Progenitor cell of endocrine pancreas (in vitro differentiated cells): ENCODE results near the gene SAE1. TPM values are rescaled to one million over a fixed set of nuclear protein-coding genes. Genes with fewer than 3 reads are reported as not detected.

Experiments used
- DNase-seq: peaks from one replicate; pipeline ENCODE4 v3.0.0; 2021; ENCODE audit warnings: low spot score; ENCODE audit not compliant: unreplicated experiment
- H3K27ac Mint-ChIP-seq: 2 replicates; pipeline ENCODE4 v1.8.0; 2021; ENCODE audit warnings: mild to moderate bottlenecking, moderate library complexity, mixed read lengths
- H3K27me3 Mint-ChIP-seq: 2 replicates; pipeline ENCODE4 v1.8.0; 2021; ENCODE audit warnings: mixed read lengths
- H3K36me3 Mint-ChIP-seq: 2 replicates; pipeline ENCODE4 v1.8.0; 2022; ENCODE audit warnings: mixed read lengths; ENCODE audit not compliant: insufficient read depth
- H3K4me1 Mint-ChIP-seq: 2 replicates; pipeline ENCODE4 v1.8.0; 2021; ENCODE audit warnings: low read depth, mixed read lengths
- H3K4me3 Mint-ChIP-seq: 2 replicates; pipeline ENCODE4 v1.8.0; 2021; ENCODE audit warnings: low read depth, mild to moderate bottlenecking, moderate library complexity, mixed read lengths
- H3K9me3 Mint-ChIP-seq: 2 replicates; pipeline ENCODE4 v1.8.0; 2021; ENCODE audit warnings: low read depth, mixed read lengths
- CTCF ChIP-seq: fragments of 200-600 bp; sonication (generic); IDR thresholded peaks from one replicate; pipeline ENCODE4 v1.5.0; 2021; ENCODE audit warnings: antibody characterized with exemption, mild to moderate bottlenecking; ENCODE audit not compliant: unreplicated experiment
- total RNA-seq: library from RNA; stranded (reverse); gene quantifications from 2 replicates; pipeline ENCODE4 v1.2.1, GENCODE V29; 2021

SAE1 gene
- total RNA-seq, 1 donor from 2014 or later = 173 TPM

DNA sequence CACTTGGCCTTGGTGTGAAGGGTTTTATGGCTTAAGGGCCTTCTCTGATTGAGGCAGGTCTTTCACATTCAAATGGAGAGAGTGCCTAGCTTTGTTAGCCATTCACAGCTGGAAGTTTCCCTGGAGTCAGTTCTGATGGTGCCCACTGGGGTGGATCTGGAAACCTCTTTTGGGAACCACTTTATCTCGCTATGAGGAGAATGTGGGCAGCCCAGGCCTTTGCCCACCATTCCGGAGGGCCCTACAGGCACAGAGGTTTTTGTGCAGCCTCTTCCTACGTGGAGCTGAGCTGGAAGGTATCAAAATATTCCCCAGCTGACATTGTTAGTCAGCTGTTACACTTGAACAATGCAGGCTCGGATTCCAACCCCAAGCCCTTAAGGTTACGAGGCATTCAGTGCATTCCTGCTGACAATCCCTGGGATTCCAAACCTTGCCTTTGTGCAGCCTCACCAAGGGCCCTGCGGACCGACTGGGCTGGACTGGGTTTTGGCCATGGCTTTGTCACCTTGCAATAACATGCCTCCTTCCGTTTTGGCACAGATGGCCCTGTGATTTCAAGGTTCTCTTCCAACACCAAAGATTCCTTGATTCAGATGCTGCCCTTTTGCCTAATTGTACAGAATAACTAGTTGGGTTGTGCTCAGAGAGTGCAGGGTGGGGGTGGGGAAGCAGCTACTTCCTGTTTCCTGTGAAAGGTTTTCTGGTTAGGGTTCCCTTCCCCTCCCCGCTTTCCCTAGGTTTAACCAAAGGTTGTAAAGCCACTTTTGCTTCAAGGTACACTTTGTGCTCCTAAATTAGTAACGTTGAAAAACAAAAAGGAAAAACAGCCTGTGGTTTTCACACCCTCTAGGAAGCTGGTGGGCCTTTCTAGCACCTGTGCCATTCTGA is 27.0 kb downstream of the SAE1 start:
- Mint-ChIP-seq H3K4me1 (peaks cover 44% of the 10 kb centered on the region), H3K27ac (peak overlapping the region; percentile 96), H3K36me3 (peaks cover 32% of the 10 kb centered on the region), H3K27me3 (no peaks in the 10 kb centered on the region), H3K4me3 (peak overlapping the region; percentile 12), H3K9me3 (no peaks in the 10 kb centered on the region)
- TF ChIP-seq CTCF = peak; percentile 32
- DNase-seq = peak; percentile 11

- H3K36me3 Mint-ChIP-seq = peaks cover 30% of the 10 kb centered on the region
- no peak overlapping the region for H3K4me3 Mint-ChIP-seq
Observed at GRCh38 chr19:47158367-47158791, 27.7 kb downstream of the SAE1 start.

GRCh38 chr19:47158879-47159503 is 28.4 kb downstream of the SAE1 start:
- TF ChIP-seq CTCF = no peak
- no peak overlapping the region for H3K4me3 Mint-ChIP-seq
- peaks cover 30% of the 10 kb centered on the region for H3K36me3 Mint-ChIP-seq
- no peaks in the 10 kb centered on the region for H3K27me3 Mint-ChIP-seq
- no peaks in the 10 kb centered on the region for H3K9me3 Mint-ChIP-seq
- DNase-seq = no peak
- H3K4me1 Mint-ChIP-seq = peaks cover 36% of the 10 kb centered on the region
- peak overlapping the region; percentile 96 for H3K27ac Mint-ChIP-seq

More at GRCh38 chr19:47158367-47158791, 27.7 kb downstream of the SAE1 start:
- DNase-seq = no peak
- no peaks in the 10 kb centered on the region for H3K27me3 Mint-ChIP-seq
- TF ChIP-seq CTCF = no peak
- peaks cover 37% of the 10 kb centered on the region for H3K4me1 Mint-ChIP-seq
- H3K9me3 Mint-ChIP-seq = no peaks in the 10 kb centered on the region
- peak overlapping the region; percentile 96 for H3K27ac Mint-ChIP-seq

- Mint-ChIP-seq H3K9me3 (no peaks in the 10 kb centered on the region), H3K4me1 (peaks cover 26% of the 10 kb centered on the region), H3K36me3 (peaks cover 17% of the 10 kb centered on the region), H3K4me3 (no peak overlapping the region), H3K27me3 (no peaks in the 10 kb centered on the region), H3K27ac (no peak overlapping the region)
- no peak for DNase-seq
- TF ChIP-seq CTCF = no peak
Observed at GRCh38 chr19:47161876-47162489, 31.3 kb downstream of the SAE1 start.

- peaks cover 3% of the 10 kb centered on the region for H3K4me1 Mint-ChIP-seq
- no peak overlapping the region for H3K4me3 Mint-ChIP-seq
- no peaks in the 10 kb centered on the region for H3K27me3 Mint-ChIP-seq
- no peak overlapping the region for H3K27ac Mint-ChIP-seq
- no peaks in the 10 kb centered on the region for H3K9me3 Mint-ChIP-seq
- H3K36me3 Mint-ChIP-seq = peaks cover 19% of the 10 kb centered on the region
- no peak for DNase-seq
- TF ChIP-seq CTCF = no peak
Observed at GRCh38 chr19:47168065-47168464, 37.4 kb downstream of the SAE1 start.
